Vagina (tissue), 2 donors: ENCODE measurements around the gene CACNA2D4. TPM values are rescaled to one million over a fixed set of nuclear protein-coding genes. Genes with fewer than 3 reads are reported as not detected.

Experiments used
- DNase-seq, 2 donors: peaks; one replicate each; pipeline ENCODE4 v3.0.0-alpha.2; 2017; ENCODE audit errors: extremely low spot score in 2 of 2
- H3K27ac ChIP-seq: fragments of 200-600 bp; sonication (generic); one replicate; pipeline ENCODE4 v1.5.1; 2019
- H3K27me3 ChIP-seq: fragments of 200-600 bp; sonication (generic); one replicate; pipeline ENCODE4 v1.5.1; 2019
- H3K36me3 ChIP-seq, 2 donors: fragments of 200-600 bp; sonication (generic); one replicate each; pipeline ENCODE4 v1.5.1; 2017 to 2019
- H3K4me1 ChIP-seq: fragments of 200-600 bp; sonication (generic); one replicate; pipeline ENCODE4 v1.5.1; 2019
- H3K4me3 ChIP-seq, 2 donors: fragments of 200-600 bp; sonication (generic); 1 replicate in 1 of 2; 2 replicates in 1 of 2; pipeline ENCODE4 v1.5.1; 2016 to 2019
- H3K9me3 ChIP-seq: fragments of 200-600 bp; sonication (generic); one replicate; pipeline ENCODE4 v1.5.1; 2019
- CTCF ChIP-seq, 3 experiments: fragments of 450-650 bp in 2 of 3; fragments of 200-600 bp in 1 of 3; sonication (generic) in 1 of 3; IDR thresholded peaks; one replicate each; pipeline ENCODE4 v1.5.1; 2017 to 2019; ENCODE audit warnings: antibody characterized with exemption in 3 of 3, mild to moderate bottlenecking in 2 of 3, moderate library complexity in 2 of 3
- POLR2A ChIP-seq, 2 donors: fragments of 450-650 bp; IDR thresholded peaks; one replicate each; pipeline ENCODE4 v1.6.1; 2017; ENCODE audit warnings: antibody characterized with exemption in 2 of 2, mild to moderate bottlenecking in 2 of 2, moderate library complexity in 2 of 2
- POLR2AphosphoS5 ChIP-seq, 2 donors: sonication (generic); formaldehyde crosslinking; IDR thresholded peaks; one replicate each; pipeline ENCODE4 v1.9.0; 2017; ENCODE audit warnings: antibody characterized with exemption in 2 of 2, mild to moderate bottlenecking in 2 of 2, low read depth in 1 of 2; ENCODE audit not compliant: insufficient read depth in 1 of 2
- intact Hi-C: fragments of 100-400 bp; cut with DNase I; formaldehyde crosslinking; loops from one replicate; pipeline ENCODE4 v1.15.1; 2023
- total RNA-seq: library from RNA; depleted of rRNA; stranded (reverse); fragments of >200 nt; gene quantifications from one replicate; pipeline ENCODE4 v1.2.3, GENCODE V29; 2016

CACNA2D4 gene
- total RNA-seq, 1 donor from 2014 or later = 2.2 TPM

DNA sequence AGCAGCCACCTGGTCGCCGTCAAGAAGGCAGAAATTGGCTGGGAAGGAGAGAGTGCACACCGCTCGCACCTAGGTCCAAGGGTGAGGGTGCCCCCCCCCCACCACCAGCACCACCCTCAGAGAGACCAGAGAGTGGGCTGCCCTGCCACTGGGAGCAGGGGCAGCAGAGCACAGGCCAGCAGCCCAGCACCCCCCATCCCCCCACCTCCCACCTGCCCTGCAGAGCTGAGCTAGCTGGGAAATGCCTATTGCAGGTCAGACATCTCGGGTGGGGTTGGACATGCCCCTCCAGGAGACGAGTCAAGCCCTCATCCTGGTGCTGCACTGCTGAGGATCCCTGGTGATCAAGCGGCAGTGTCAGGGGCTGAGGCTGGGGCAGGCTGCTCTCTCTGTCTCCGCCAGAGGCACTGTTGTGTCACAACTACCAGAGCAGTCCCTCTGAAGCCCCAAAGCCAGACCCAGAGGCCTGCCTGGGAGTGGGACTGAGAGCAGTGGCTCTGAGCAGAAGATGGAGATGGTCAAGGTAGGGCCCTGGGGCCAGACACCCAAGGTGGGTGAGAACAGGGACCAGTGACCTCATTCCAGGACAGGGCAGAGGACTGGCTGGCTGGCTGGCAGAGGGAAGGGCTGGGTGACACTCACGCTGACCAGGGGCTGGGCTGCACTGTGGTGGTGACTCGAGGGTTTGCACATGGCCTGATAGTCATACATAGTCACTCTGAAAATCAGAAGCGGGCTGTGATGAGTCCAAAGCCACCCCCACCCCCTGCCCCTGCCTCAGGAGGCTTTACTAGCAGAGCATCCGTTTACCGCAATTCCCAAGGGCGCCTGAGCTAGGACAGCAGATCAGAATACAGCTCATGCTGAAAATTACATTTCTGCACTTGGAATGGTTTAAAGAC, 117.8 kb downstream of the CACNA2D4 start:
- peaks cover 18% of the 10 kb centered on the region for H3K4me1 ChIP-seq
- DNase-seq = no peak
- intact Hi-C loops = no loop called here

DNA sequence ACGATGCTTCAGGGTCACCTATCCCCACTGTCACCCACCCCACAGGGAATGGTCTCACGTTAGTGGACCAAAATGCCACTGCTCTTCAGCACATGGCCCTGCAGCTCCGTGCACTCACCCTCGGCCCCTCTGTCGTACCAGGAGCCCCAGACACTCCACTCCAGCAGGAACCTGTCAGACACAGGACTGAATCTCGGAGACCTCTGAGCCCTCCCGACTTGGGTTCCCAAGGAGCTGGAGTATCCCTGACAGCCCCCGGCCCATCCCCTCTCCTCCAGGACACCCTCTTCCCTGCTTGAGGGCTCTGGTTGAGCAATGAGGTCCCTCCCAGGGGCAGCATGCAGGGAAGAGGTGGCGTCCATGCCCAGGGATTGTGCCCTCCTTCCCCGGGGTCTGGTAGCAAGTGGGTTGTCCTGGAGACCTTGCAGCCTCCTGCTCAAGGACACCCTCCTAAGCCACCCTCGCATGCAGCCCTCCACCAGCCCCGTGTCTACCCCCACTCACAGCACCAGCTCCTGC, 118.5 kb downstream of the CACNA2D4 start:
- H3K4me3 ChIP-seq = no peak overlapping the region
- DNase-seq = no peak
- H3K36me3 ChIP-seq = no peaks in the 10 kb centered on the region
- intact Hi-C loops = loop anchor here (5.0 to 10.0 kb wide), 2 partner anchors 235 to 782 kb away; no protein-coding TSS in a partner anchor
- TF ChIP-seq CTCF (IDR thresholded peaks at IDR 0.05) (no peak), POLR2AphosphoS5 (IDR thresholded peaks at IDR 0.05; ENCODE audit: insufficient read depth in 1 of 2, low read depth in 1 of 2) (no peak), POLR2A (IDR thresholded peaks at IDR 0.05) (no peak)
- H3K4me1 ChIP-seq = peaks cover 23% of the 10 kb centered on the region
- H3K9me3 ChIP-seq = no peaks in the 10 kb centered on the region
- H3K27me3 ChIP-seq = no peaks in the 10 kb centered on the region
- H3K27ac ChIP-seq = no peak overlapping the region

More for the DNA sequence above, 117.8 kb downstream of the CACNA2D4 start:
- H3K27ac ChIP-seq = no peak overlapping the region
- TF ChIP-seq CTCF (IDR thresholded peaks at IDR 0.05) = no peak
- no peak for TF ChIP-seq POLR2A (IDR thresholded peaks at IDR 0.05)
- no peak for TF ChIP-seq POLR2AphosphoS5 (IDR thresholded peaks at IDR 0.05; ENCODE audit: insufficient read depth in 1 of 2, low read depth in 1 of 2)
- H3K4me3 ChIP-seq = no peak overlapping the region
- no peaks in the 10 kb centered on the region for H3K36me3 ChIP-seq
- H3K27me3 ChIP-seq = no peaks in the 10 kb centered on the region
- no peaks in the 10 kb centered on the region for H3K9me3 ChIP-seq

DNA sequence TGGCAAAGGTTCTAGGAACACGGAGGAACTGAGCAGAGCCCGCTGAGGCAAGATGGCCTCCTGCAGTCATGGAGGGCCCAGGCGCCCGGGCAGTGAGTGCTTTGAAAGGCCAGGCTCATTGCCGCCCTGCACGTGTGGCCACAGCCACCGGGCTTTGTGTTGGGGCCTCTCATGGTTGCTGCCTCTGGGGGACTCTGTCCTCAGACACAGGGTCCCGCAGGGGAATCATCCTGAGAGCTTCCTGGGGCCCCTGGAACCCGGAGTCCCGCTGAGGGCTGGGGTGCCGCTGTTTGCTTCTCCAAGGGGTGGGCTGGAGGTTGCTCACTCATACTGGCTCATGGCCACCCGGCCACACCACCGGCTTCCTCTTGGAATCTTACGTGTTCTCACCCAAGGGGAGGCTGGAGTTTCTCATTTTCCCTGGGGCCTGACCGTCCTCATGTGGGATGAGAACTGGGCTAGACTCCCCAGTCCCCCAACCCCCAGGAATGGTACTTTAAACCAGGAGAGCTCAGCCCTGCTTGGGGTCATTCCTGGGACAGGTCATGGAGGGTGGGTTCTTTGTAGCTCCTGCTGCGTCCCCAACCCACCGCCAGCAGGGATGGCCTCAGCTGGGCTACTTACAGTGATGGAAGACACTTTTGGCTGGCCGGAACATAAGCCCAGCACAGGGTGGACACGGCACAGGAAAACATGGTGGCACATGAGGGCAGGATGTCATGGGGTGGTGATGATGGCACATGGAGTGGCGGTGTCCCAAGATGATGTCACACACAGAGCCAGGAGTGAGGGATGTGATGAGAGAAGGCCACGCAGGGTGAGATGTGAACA, 119.2 kb downstream of the CACNA2D4 start:
- DNase-seq = no peak
- H3K27me3 ChIP-seq = no peaks in the 10 kb centered on the region
- H3K27ac ChIP-seq = no peak overlapping the region
- H3K4me1 ChIP-seq = peaks cover 23% of the 10 kb centered on the region
- H3K4me3 ChIP-seq = no peak overlapping the region
- no peaks in the 10 kb centered on the region for H3K9me3 ChIP-seq
- intact Hi-C loops = loop anchor here (5.0 to 10.0 kb wide), 2 partner anchors 236 to 783 kb away; no protein-coding TSS in a partner anchor
- TF ChIP-seq CTCF (IDR thresholded peaks at IDR 0.05) (no peak), POLR2A (IDR thresholded peaks at IDR 0.05) (no peak), POLR2AphosphoS5 (IDR thresholded peaks at IDR 0.05; ENCODE audit: insufficient read depth in 1 of 2, low read depth in 1 of 2) (no peak)
- H3K36me3 ChIP-seq = no peaks in the 10 kb centered on the region

- Histone ChIP-seq H3K36me3 (no peaks in the 10 kb centered on the region), H3K27ac (no peak overlapping the region), H3K27me3 (no peaks in the 10 kb centered on the region), H3K4me1 (peaks cover 23% of the 10 kb centered on the region), H3K4me3 (no peak overlapping the region), H3K9me3 (no peaks in the 10 kb centered on the region)
- no peak for TF ChIP-seq POLR2AphosphoS5 (IDR thresholded peaks at IDR 0.05; ENCODE audit: insufficient read depth in 1 of 2, low read depth in 1 of 2)
- TF ChIP-seq POLR2A (IDR thresholded peaks at IDR 0.05) = no peak
- no peak for TF ChIP-seq CTCF (IDR thresholded peaks at IDR 0.05)
- no peak for DNase-seq
- intact Hi-C loops = loop anchor here (5.0 to 10.0 kb wide), 2 partner anchors 236 to 784 kb away; no protein-coding TSS in a partner anchor
Observed at GRCh38 chr12:1798641-1799020, 119.8 kb downstream of the CACNA2D4 start.
